ENCODE results near the gene PSMB7. TPM values are rescaled to one million over a fixed set of nuclear protein-coding genes. Genes with fewer than 3 reads are reported as not detected.
"Not testable (repeated sequence)": the region's sequence is repeated elsewhere in the genome, so short reads cannot be mapped to it uniquely, and the experiment has no call there.

Gene PSMB7
- total and polyA plus RNA-seq, 2 donors from 2014 or later: 105 to 250 TPM

DNA sequence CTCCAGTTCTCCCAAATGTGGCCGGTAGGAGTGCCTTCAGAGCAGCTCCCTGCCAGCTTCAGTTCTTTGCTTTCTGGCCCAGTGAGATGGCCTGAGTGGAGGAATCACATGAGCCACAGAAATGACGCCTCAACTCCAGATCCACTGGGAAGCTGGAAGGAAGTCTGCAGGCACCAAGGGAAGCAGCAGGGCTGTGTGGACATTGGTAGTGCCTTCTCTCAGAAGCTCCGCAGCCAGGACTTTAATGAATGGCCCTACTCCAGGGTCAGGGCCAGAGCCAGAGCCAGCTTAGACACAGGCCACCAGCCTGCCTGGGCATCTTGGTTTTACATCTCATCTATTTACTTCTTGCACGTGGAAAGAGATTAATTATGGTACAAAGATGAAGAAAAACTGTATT lies 12.0 kb upstream of the PSMB7 start:
- no peak overlapping the region for H3K4me3 ChIP-seq (ENCODE audit: low read length in 3 of 3)
- DNase-seq: no peak
- no peaks in the 10 kb centered on the region for H3K27me3 ChIP-seq (ENCODE audit: control insufficient read depth, insufficient read depth, low read length)
- H3K9ac ChIP-seq (ENCODE audit: low read length in 3 of 3): no peak overlapping the region
- TF ChIP-seq, protein P1, sequence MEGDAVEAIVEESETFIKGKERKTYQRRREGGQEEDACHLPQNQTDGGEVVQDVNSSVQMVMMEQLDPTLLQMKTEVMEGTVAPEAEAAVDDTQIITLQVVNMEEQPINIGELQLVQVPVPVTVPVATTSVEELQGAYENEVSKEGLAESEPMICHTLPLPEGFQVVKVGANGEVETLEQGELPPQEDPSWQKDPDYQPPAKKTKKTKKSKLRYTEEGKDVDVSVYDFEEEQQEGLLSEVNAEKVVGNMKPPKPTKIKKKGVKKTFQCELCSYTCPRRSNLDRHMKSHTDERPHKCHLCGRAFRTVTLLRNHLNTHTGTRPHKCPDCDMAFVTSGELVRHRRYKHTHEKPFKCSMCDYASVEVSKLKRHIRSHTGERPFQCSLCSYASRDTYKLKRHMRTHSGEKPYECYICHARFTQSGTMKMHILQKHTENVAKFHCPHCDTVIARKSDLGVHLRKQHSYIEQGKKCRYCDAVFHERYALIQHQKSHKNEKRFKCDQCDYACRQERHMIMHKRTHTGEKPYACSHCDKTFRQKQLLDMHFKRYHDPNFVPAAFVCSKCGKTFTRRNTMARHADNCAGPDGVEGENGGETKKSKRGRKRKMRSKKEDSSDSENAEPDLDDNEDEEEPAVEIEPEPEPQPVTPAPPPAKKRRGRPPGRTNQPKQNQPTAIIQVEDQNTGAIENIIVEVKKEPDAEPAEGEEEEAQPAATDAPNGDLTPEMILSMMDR (IDR thresholded peaks at IDR 0.05; ENCODE audit: borderline replicate concordance, extremely low read depth, insufficient read depth): no peak
- intact Hi-C loops (cut with DNase I): no loop called here
- FAIRE-seq: no peak
- H3K36me3 ChIP-seq (ENCODE audit: control insufficient read depth in 2 of 3, insufficient read depth in 3 of 3, low read length in 3 of 3): no peaks in the 10 kb centered on the region
- no peak overlapping the region for H3K27ac ChIP-seq (ENCODE audit: low read depth in 2 of 2, low read length in 2 of 2)
- H3K9me3 ChIP-seq (ENCODE audit: control insufficient read depth in 2 of 3, insufficient read depth in 1 of 3, low read length in 3 of 3): no peaks in the 10 kb centered on the region
- no peaks in the 10 kb centered on the region for H3K4me1 ChIP-seq (ENCODE audit: control insufficient read depth in 2 of 3, insufficient read depth in 2 of 3, low read depth in 1 of 3, low read length in 3 of 3)

DNA sequence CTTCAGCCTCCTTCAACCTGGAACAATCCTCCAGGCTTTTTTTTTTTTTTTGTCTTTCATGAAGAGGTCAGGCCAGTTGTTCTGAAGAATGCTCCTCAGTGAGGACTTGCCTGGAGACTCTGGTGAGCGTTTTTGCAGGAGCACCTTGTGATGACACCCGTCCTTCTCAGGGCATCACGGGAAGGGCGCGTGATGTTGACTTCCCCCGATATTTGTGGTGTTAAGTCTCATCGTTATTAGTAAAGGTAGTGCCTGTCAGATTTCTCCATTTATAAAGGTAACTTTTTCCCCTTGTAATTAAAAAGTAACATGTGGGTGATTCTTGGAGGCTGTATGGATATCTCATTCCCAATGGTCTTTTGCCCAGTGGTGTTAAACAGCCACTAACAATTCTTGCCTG lies 11.1 kb upstream of the PSMB7 start:
- TF ChIP-seq, protein P1 (IDR thresholded peaks at IDR 0.05; ENCODE audit: borderline replicate concordance, extremely low read depth, insufficient read depth): no peak
- FAIRE-seq: no peak
- Histone ChIP-seq H3K4me1 (ENCODE audit: control insufficient read depth in 2 of 3, insufficient read depth in 2 of 3, low read depth in 1 of 3, low read length in 3 of 3) (peaks cover 0 to 6% (median 2%) of the 10 kb centered on the region in 3 donors), H3K27ac (ENCODE audit: low read depth in 2 of 2, low read length in 2 of 2) (no peak overlapping the region), H3K4me3 (ENCODE audit: low read length in 3 of 3) (no peak overlapping the region), H3K27me3 (ENCODE audit: control insufficient read depth, insufficient read depth, low read length) (no peaks in the 10 kb centered on the region), H3K9me3 (ENCODE audit: control insufficient read depth in 2 of 3, insufficient read depth in 1 of 3, low read length in 3 of 3) (no peaks in the 10 kb centered on the region), H3K36me3 (ENCODE audit: control insufficient read depth in 2 of 3, insufficient read depth in 3 of 3, low read length in 3 of 3) (no peaks in the 10 kb centered on the region), H3K9ac (ENCODE audit: low read length in 3 of 3) (no peak overlapping the region)
- intact Hi-C loops (cut with DNase I): no loop called here
- no peak for DNase-seq

DNA sequence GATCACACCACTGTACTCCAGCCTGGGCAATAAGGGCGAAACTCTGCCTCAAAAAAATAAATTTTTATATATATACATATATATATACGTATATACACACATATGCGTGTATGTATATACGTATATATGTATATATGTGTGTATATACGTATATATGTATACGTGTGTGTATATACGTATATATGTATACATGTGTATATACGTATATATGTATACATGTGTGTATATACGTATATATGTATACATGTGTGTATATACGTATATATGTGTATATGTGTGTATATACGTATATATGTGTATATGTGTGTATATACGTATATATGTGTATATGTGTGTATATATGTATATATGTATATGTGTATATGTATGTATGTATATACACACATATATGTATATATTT lies 10.5 kb upstream of the PSMB7 start:
- intact Hi-C loops (cut with DNase I); H3K27ac ChIP-seq (ENCODE audit: low read depth in 2 of 2, low read length in 2 of 2); H3K9ac ChIP-seq (ENCODE audit: low read length in 3 of 3); H3K9me3 ChIP-seq (ENCODE audit: control insufficient read depth in 2 of 3, insufficient read depth in 1 of 3, low read length in 3 of 3); DNase-seq; H3K27me3 ChIP-seq (ENCODE audit: control insufficient read depth, insufficient read depth, low read length); H3K4me3 ChIP-seq (ENCODE audit: low read length in 3 of 3); H3K4me1 ChIP-seq (ENCODE audit: control insufficient read depth in 2 of 3, insufficient read depth in 2 of 3, low read depth in 1 of 3, low read length in 3 of 3); H3K36me3 ChIP-seq (ENCODE audit: control insufficient read depth in 2 of 3, insufficient read depth in 3 of 3, low read length in 3 of 3): not testable (repeated sequence)
- peak; percentile 89 for FAIRE-seq

DNA sequence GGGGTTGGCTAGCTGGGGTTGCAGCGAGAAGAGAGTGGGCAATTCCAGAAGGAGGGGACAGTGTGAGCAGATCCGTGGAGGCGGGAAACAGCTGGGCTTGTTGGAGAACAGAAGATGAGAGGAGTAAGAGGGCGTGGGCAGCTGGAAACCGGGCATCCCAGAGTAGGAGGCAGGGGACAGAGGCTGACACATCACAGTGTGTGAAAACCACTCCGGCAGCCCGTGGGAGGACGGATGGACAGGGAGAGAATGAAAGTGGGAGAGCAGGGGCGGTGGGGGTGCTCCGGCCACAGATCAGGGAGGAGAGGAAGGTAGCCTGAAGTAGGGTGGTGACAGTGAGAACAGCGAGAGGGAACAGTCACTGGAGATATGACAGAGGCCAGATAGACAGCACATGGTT lies 8.3 kb upstream of the PSMB7 start:
- no peak overlapping the region for H3K9ac ChIP-seq (ENCODE audit: low read length in 3 of 3)
- no peak overlapping the region for H3K27ac ChIP-seq (ENCODE audit: low read depth in 2 of 2, low read length in 2 of 2)
- intact Hi-C loops (cut with DNase I): no loop called here
- no peaks in the 10 kb centered on the region for H3K9me3 ChIP-seq (ENCODE audit: control insufficient read depth in 2 of 3, insufficient read depth in 1 of 3, low read length in 3 of 3)
- FAIRE-seq (no peak), DNase-seq (peak in 1 of 5 donors; percentile 16)
- TF ChIP-seq, protein P1 (IDR thresholded peaks at IDR 0.05; ENCODE audit: borderline replicate concordance, extremely low read depth, insufficient read depth): no peak
- no peaks in the 10 kb centered on the region for H3K27me3 ChIP-seq (ENCODE audit: control insufficient read depth, insufficient read depth, low read length)
- H3K36me3 ChIP-seq (ENCODE audit: control insufficient read depth in 2 of 3, insufficient read depth in 3 of 3, low read length in 3 of 3): no peaks in the 10 kb centered on the region
- H3K4me3 ChIP-seq (ENCODE audit: low read length in 3 of 3): no peak overlapping the region
- peaks cover 0 to 7% (median 4%) of the 10 kb centered on the region in 3 donors for H3K4me1 ChIP-seq (ENCODE audit: control insufficient read depth in 2 of 3, insufficient read depth in 2 of 3, low read depth in 1 of 3, low read length in 3 of 3)

All from kidney (tissue), 14 donors.